Fibroblast of upper back skin (primary cell): ENCODE measurements around the gene SYTL5.

ENCODE experiments used
- DNase-seq: peaks from one replicate; pipeline ENCODE4 v3.0.0-alpha.2; 2013

Gene SYTL5

DNA sequence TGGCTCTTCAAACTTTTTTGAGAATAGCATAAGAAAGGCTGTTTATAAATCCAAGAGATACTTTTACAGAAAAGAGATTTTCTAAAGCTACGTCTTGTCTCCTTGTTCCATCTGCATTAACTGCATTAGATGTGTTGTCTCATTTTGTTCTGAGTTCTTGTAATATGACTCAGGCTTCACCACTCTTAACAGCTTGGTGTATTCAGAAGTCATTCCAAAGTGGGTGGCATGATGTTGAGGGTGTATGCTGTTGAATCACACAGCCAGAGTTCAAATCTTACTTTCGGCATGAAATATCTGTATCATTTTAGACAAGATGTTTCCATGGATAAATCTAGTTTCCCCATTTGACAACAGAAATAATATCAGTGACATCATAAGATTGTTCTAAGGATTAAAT is 30.1 kb downstream of the SYTL5 start:
- no peak for DNase-seq

DNA sequence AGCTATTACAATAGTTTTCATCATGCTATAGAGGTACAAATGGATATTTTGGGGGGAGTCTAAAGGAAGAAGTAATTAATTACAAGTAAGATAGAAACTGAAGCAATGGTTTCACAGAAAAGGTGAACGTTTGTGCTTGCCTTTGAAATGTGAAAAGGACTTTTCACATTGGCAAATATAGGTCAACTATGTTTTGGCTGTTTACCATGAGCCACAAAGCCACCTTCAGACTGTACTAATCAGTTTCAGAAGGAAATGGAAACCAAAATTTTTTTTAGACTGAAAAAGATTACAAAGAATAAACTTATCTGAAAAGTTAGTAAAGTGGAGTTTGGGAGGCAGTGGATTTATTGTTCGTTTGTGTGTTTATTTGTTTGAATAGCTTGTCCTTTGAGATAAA is 32.1 kb downstream of the SYTL5 start:
- no peak for DNase-seq

- no peak for DNase-seq
Observed at GRCh38 chrX:38041237-38041636, 34.9 kb downstream of the SYTL5 start.

DNA sequence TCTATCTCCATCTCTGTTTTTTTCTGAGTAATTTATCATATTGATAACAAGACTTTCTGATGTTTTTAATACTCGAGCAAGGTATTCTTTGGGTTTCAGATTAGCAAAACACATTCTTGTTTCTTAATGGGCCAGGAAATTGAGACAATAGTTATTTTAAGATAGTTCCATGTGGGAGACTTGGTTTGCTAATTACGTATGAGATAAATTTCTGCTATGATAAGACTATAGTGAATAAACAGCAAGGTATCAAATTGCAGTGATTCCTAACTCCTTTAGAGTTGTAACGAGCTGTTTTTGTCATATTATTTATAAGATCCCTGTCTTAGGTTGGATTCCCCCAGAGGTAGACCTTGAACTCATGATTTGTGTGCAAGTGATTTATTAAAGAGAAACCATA is 38.3 kb downstream of the SYTL5 start:
- DNase-seq, result no peak

DNA sequence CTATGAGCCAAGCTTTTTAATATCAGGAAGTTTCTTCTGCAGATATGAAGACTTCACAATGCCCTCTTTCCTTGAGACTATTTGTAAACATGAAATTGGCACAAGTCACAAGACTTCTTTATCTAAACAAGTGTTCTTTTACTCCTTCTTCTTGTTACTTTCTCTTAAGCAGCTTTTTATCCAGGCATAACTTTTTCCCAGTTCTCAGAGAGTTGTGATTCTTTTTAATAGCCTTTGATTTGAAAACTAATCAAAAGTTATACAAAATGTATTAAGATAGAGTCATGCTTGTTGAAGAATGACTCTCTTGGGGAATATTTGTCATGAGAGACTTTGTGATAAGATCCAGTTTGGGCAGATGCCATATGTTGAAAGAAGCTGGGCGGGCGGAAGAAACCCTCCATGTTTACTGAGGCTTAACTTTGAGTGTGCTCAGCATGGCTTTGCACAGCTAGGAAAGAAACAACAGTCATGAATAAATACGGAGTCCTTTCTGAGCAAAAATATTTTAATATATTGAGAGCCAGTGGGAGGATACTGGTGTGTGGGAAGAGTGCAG is 39.3 kb downstream of the SYTL5 start:
- DNase-seq, result no peak

GRCh38 chrX:38048886-38049285 is 42.5 kb downstream of the SYTL5 start:
- DNase-seq, result no peak

- DNase-seq, result no peak
Observed at GRCh38 chrX:38050806-38051205, 44.5 kb downstream of the SYTL5 start.

GRCh38 chrX:38052096-38052495 is 45.7 kb downstream of the SYTL5 start:
- peak; percentile 87 for DNase-seq

- peak; percentile 56 for DNase-seq
Observed at GRCh38 chrX:38055170-38055847, 49.0 kb downstream of the SYTL5 start.

GRCh38 chrX:38060331-38060878 is 54.1 kb downstream of the SYTL5 start:
- DNase-seq, result no peak

DNA sequence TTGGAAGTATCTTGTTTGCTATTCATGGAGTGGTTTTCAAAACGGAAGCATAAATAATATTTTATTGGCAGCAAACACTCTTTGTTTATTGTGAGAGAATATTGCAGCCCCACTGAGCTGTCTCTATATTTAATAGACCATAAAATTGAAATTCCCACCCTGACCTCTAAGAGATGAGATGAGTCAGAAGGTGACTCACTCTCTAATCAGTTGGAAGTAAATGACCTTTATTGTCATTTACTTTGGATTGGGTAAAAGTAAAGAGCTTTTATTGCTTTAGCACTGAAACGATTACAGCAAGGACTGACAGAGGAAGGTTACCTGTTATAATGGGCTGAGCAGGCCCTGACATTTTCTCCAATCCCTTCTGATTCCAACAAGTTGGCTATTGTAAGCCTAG is 55.0 kb downstream of the SYTL5 start:
- peak; percentile 22 for DNase-seq

DNA sequence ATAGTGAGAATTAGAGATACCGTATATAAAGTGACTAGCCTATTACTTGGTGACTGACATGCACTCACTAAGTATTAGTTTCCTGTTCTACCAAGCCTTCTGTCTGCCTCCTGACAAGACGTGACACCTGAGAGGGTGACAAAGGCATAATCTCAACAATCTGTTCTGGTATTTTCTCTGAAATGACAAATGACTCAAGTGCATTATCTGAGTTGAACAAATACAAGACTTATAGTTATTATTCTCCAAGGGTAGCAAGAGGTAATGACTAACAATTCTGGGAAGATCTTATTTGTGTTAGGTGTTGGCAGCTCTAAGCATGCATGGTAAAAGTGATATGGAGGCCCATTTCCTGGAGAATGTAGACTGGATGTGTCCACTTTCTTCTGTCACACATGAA is 60.6 kb downstream of the SYTL5 start:
- no peak for DNase-seq

- DNase-seq, result no peak
Observed at GRCh38 chrX:38069273-38069672, 62.9 kb downstream of the SYTL5 start.

DNA sequence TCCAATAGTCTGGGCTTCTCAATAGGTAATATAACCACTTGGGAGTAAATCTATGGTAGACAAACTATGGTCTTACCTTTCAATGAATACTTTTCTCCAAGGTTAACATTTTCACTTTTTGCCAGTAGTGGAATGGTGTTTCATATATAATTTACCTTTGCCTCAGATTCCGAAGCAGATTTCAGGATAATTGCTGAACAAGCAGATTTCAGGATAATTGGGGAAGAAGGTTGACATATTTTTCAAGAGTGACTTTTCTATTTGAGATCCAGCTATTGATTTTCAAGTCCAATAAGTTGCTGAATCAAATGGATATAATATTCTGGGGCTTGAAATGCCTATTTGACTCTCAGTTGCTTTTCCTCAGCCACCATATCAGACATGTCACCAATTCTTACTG is 63.6 kb downstream of the SYTL5 start:
- DNase-seq, result no peak

DNA sequence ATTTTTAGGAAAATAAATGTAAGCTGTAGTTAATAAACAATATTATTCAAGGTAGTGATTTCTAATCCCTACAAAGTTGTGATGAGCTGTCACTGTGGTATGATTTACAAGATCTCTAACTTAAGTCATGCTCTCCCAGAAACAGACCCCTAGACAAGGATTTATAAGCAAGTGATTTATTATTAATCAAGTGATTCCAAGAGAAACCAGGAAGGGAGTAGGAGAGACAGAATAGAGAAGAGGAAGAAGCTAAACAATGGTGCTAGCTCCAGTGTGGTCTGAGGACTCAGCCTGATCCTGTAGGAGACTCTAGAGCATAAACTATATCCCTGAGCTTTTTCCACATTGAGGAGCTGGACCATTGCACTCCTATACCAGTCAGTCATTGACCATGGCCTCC is 73.1 kb downstream of the SYTL5 start:
- no peak for DNase-seq

- peak; percentile 27 for DNase-seq
Observed at GRCh38 chrX:38080808-38081207, 74.5 kb downstream of the SYTL5 start.

DNA sequence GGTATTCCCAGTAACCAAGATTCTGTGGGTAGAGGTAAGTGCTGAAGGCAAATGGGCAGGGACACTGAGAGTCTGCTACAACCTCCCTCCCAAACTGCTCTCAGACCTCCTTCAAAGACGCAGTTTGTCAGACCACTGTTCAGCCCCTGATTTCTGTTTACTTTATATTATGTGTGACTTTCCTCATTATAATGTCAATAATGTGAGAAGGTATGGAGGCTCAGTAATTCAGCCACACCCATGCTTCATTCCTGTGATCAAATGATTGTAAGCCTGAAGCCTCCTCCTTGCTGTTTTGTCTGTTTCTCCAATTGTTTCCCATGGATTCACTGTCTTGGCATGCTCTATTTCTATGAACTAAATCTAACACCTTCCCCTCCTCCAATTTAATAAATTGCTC is 75.6 kb downstream of the SYTL5 start:
- DNase-seq, result no peak

GRCh38 chrX:38082309-38082708 is 76.0 kb downstream of the SYTL5 start:
- no peak for DNase-seq

DNA sequence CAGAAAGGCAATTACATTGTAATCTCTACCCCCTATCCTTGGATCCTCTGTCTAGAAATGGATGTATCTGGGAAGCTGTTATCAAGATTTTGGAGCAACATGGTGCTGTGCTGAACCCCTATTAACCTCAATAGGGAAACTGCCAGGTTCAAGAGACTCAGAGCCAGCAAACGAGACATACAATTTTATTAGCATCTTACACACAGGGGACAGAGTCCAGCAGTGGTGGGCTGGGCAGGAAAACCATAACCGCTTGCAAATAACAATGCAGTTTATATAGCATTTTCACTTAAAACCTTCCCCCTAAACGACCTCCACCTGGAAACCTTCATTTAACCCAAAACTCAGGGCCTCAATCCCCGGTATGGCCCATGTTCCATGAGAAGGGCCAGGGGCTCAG is 79.5 kb downstream of the SYTL5 start:
- no peak for DNase-seq

GRCh38 chrX:38086451-38087215 is 80.3 kb downstream of the SYTL5 start:
- DNase-seq, result peak; percentile 52

DNA sequence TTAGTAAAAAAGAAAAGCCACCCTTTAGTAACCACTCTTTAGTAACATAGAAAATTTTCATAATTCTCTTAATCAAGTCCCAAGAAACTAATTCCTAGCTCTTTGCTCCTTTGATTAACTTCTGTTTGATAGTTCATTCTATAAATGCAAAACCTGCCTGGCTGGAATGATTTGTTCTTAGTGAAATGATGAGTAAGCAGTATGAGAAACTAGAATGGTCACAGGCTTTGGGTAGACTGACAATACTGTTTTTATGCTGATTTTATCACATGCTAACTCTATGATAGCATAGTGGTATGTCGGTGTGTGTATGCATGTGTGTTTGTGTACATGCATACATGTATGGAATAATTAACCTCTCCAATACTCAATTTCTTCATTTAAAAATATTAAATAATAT is 81.2 kb downstream of the SYTL5 start:
- no peak for DNase-seq

GRCh38 chrX:38089173-38089982 is 83.0 kb downstream of the SYTL5 start:
- DNase-seq, result no peak

DNA sequence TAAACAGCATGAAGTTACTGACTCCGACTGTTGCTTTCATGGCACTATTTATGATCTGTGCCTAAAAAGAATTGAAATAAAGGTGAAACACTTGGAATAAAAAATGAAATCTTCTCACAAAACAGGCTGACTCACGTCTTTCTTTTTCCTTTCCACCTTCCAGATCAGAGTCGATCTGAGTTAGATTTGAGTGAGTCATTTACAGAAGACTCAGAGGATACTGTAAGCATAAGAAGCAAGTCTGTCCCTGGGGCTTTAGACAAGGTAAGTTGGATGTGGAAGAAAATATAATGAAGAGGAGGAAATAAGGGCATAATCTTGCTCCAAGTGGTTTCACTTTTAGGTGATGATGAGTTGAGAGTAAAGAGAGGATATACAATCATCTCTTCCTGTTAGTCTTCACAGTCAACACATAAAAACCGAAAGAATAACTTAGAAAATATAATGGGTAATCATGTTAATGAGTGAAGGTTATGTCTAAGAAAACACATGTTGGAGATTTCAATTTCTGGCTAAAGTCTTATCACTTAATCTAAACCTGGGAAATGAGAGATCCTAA is 89.7 kb downstream of the SYTL5 start:
- peak; percentile 42 for DNase-seq
